Trophoblast cell (in vitro differentiated cells and primary cell): ENCODE results near the gene OR1M1.

ENCODE experiments used
- DNase-seq, 2 donors: peaks; one replicate each; pipeline ENCODE4 v3.0.0-alpha.2; 2016
- H2AFZ ChIP-seq: 2 replicates; pipeline ENCODE4 v1.6.1; 2013; ENCODE audit warnings: low read length, moderate library complexity, mild to moderate bottlenecking; ENCODE audit not compliant: insufficient read depth, poor library complexity
- H2AK5ac ChIP-seq: 2 replicates; pipeline ENCODE4 v1.6.1; 2013; ENCODE audit warnings: mild to moderate bottlenecking, low read length
- H2BK120ac ChIP-seq: 2 replicates; pipeline ENCODE4 v1.6.1; 2013; ENCODE audit warnings: low read length, mild to moderate bottlenecking, moderate library complexity; ENCODE audit not compliant: insufficient read depth, poor library complexity
- H2BK12ac ChIP-seq: 2 replicates; pipeline ENCODE4 v1.6.1; 2013; ENCODE audit warnings: mild to moderate bottlenecking, low read length, moderate library complexity
- H2BK5ac ChIP-seq: 2 replicates; pipeline ENCODE4 v1.6.1; 2013; ENCODE audit warnings: low read length, low read depth, moderate library complexity, mild to moderate bottlenecking; ENCODE audit not compliant: poor library complexity
- H3K14ac ChIP-seq: 2 replicates; pipeline ENCODE4 v1.6.1; 2013; ENCODE audit warnings: mild to moderate bottlenecking, low read length
- H3K18ac ChIP-seq: 2 replicates; pipeline ENCODE4 v1.6.1; 2013; ENCODE audit warnings: mild to moderate bottlenecking, low read length
- H3K23ac ChIP-seq: 2 replicates; pipeline ENCODE4 v1.6.1; 2013; ENCODE audit warnings: low read length
- H3K27ac ChIP-seq: 2 replicates; pipeline ENCODE4 v1.5.1; 2013; ENCODE audit warnings: low read depth, mild to moderate bottlenecking, inconsistent platforms, low read length, moderate library complexity
- H3K27me3 ChIP-seq: 2 replicates; pipeline ENCODE4 v1.6.1; 2013; ENCODE audit warnings: inconsistent platforms, mild to moderate bottlenecking, low read length, moderate library complexity; ENCODE audit not compliant: insufficient read depth
- H3K36me3 ChIP-seq, 2 experiments: 1 replicate in 1 of 2; 2 replicates in 1 of 2; pipeline ENCODE4 v1.6.1; 2013; ENCODE audit warnings: low read length in 2 of 2, mild to moderate bottlenecking in 2 of 2, moderate library complexity in 1 of 2; ENCODE audit not compliant: insufficient read depth in 2 of 2, control insufficient read depth in 1 of 2
- H3K4ac ChIP-seq: 2 replicates; pipeline ENCODE4 v1.6.1; 2013; ENCODE audit warnings: low read depth, mild to moderate bottlenecking, low read length, moderate library complexity
- H3K4me1 ChIP-seq, 2 experiments: 1 replicate in 1 of 2; 2 replicates in 1 of 2; pipeline ENCODE4 v1.6.1; 2013; ENCODE audit warnings: low read length in 2 of 2, mild to moderate bottlenecking in 2 of 2, moderate library complexity in 1 of 2; ENCODE audit not compliant: insufficient read depth in 2 of 2, control insufficient read depth in 1 of 2
- H3K4me2 ChIP-seq: 2 replicates; pipeline ENCODE4 v1.6.1; 2013; ENCODE audit warnings: inconsistent platforms, mild to moderate bottlenecking, low read length, moderate library complexity
- H3K4me3 ChIP-seq: 2 replicates; pipeline ENCODE4 v1.5.1; 2013; ENCODE audit warnings: mild to moderate bottlenecking, low read depth, low read length, inconsistent platforms
- H3K79me1 ChIP-seq: one replicate; pipeline ENCODE4 v1.6.1; 2013; ENCODE audit warnings: low read length
- H3K79me2 ChIP-seq: 2 replicates; pipeline ENCODE4 v1.6.1; 2013; ENCODE audit warnings: low read length, mild to moderate bottlenecking; ENCODE audit not compliant: control insufficient read depth, insufficient read depth, poor library complexity
- H3K9ac ChIP-seq: 2 replicates; pipeline ENCODE4 v1.6.1; 2013; ENCODE audit warnings: mild to moderate bottlenecking, low read length
- H3K9me3 ChIP-seq: 2 replicates; pipeline ENCODE4 v1.6.1; 2013; ENCODE audit warnings: low read depth, mild to moderate bottlenecking, control low read depth, inconsistent platforms, low read length; ENCODE audit not compliant: insufficient read depth
- H4K12ac ChIP-seq: 2 replicates; pipeline ENCODE4 v1.6.1; 2013; ENCODE audit warnings: low read depth, mild to moderate bottlenecking, low read length, moderate library complexity
- H4K8ac ChIP-seq: 2 replicates; pipeline ENCODE4 v1.6.1; 2013; ENCODE audit warnings: low read depth, mild to moderate bottlenecking, low read length, moderate library complexity
- H4K91ac ChIP-seq: one replicate; pipeline ENCODE4 v1.6.1; 2013; ENCODE audit warnings: low read depth, mild to moderate bottlenecking, low read length, moderate library complexity
- WGBS: extraction: QIAGEN DNeasy Blood & Tissue Kit; methylation state at CpG from one replicate; pipeline ENCODE4 v1.1.7; 2013; ENCODE audit warnings: missing lambda C conversion rate; ENCODE audit not compliant: insufficient read length, insufficient coverage; ENCODE audit errors: extremely low coverage; 5-methylcytosine and 5-hydroxymethylcytosine counted together

The OR1M1 gene

DNA sequence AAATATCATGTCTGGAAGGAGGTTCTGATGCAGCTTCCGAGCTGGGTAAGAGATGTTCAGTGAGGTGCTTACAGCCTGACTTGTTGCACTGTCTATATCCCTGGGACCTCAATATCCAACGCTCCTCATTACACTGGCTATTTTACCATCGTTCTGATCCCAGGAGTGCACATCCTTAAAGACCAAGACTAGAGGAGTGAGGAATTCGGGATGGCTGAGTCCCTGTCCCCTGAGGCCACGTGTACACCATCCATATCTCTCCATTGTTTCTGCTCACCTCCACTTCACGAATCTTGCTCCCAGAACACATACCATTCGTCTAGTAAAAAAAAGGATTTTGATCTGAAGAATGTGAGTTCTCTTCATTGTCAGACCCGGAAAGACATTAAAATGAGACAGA, 20.5 kb downstream of the OR1M1 start, which contains the start of gene OR7G2:
OR7G2 (minus strand) TSS at position 101 of the 400 bp plus-strand sequence. CDS start 4,232 bp downstream, outside the sequence.
- Histone ChIP-seq H2AK5ac (no peak within 1 kb of the TSS), H3K4me1 (no peaks in the 10 kb centered on the region), H3K27me3 (no peaks in the 10 kb centered on the region), H3K9ac (no peak within 1 kb of the TSS), H3K4me2 (no peak within 1 kb of the TSS), H3K79me1 (no peaks in the 10 kb centered on the region), H4K91ac (no peak within 1 kb of the TSS), H3K9me3 (peaks cover 18% of the 10 kb centered on the region), H3K4ac (no peak within 1 kb of the TSS), H2BK120ac (no peak within 1 kb of the TSS), H2BK12ac (no peak within 1 kb of the TSS), H3K27ac (no peak within 1 kb of the TSS), H4K12ac (no peak within 1 kb of the TSS), H3K4me3 (no peak within 1 kb of the TSS), H3K36me3 (no peaks in the 10 kb centered on the region), H4K8ac (no peak within 1 kb of the TSS), H2BK5ac (no peak within 1 kb of the TSS), H3K14ac (no peak within 1 kb of the TSS), H2AFZ (no peak within 1 kb of the TSS), H3K23ac (no peak within 1 kb of the TSS), H3K79me2 (no peaks in the 10 kb centered on the region), H3K18ac (no peak within 1 kb of the TSS)
- WGBS = no CpG with 5 or more reads among the region's 8 CpGs
- no peak for DNase-seq

DNA sequence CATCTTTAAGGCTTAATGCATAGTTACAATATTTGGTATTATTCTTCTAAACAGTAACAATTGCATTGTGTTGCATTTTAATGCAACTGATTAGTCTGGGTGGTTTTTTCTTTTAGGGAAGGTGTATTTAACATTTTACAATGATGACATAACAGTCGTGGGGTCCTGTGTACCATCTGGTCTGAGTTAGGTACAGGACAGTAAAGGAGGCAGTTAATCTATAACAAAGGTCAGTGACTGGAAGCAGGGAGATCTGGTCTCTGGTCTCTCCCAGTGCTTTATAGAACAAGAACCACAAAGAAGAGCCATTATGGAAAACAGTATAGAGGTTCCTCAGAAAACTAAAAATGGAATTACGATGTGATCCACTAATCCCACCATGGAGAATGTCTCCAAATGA, 23.1 kb downstream of the OR1M1 start:
- peaks cover 11% of the 10 kb centered on the region for H3K9me3 ChIP-seq
- no peak overlapping the region for H3K4me2 ChIP-seq
- H4K12ac ChIP-seq = no peak overlapping the region
- no peaks in the 10 kb centered on the region for H3K79me1 ChIP-seq
- H2AK5ac ChIP-seq = no peak overlapping the region
- no peak for DNase-seq
- H3K79me2 ChIP-seq = no peaks in the 10 kb centered on the region
- H3K4ac ChIP-seq = no peak overlapping the region
- no peak overlapping the region for H3K4me3 ChIP-seq
- no peaks in the 10 kb centered on the region for H3K27me3 ChIP-seq
- no peak overlapping the region for H3K14ac ChIP-seq
- no peak overlapping the region for H4K91ac ChIP-seq
- no peak overlapping the region for H2AFZ ChIP-seq
- no peak overlapping the region for H3K18ac ChIP-seq
- H3K9ac ChIP-seq = no peak overlapping the region
- no peaks in the 10 kb centered on the region for H3K4me1 ChIP-seq
- H3K23ac ChIP-seq = no peak overlapping the region
- H3K27ac ChIP-seq = no peak overlapping the region
- no peaks in the 10 kb centered on the region for H3K36me3 ChIP-seq
- H2BK5ac ChIP-seq = no peak overlapping the region
- no peak overlapping the region for H2BK12ac ChIP-seq
- no CpG with 5 or more reads among the region's 2 CpGs for WGBS
- no peak overlapping the region for H4K8ac ChIP-seq
- no peak overlapping the region for H2BK120ac ChIP-seq

DNA sequence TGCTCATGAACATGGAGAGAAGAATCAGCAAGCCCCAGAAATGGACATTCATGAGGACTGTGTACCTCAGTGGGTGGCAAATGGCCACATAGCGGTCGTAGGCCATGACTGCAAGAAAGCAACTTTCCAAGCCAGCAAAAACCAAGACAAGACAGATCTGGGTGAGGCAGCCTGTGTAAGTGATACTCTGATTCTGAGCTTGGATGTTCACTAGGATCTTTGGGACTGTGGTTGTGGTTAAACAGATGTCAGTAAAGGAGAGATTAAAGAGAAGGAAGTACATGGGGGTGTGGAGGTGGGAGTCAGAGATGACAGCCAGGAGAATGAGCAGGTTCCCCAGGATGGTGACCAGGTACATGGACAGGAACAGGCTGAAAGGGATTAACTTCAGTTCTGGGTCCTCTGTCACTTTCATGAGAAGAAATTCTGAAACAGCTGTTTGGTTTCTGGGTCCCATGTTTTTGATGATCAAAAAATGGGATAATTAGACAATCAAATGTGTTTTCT, 28.5 kb downstream of the OR1M1 start, which contains the start of gene OR7G1:
OR7G1 (minus strand) TSS at position 457 of the 507 bp plus-strand sequence; CDS start at position 457, 0 bp downstream.
- no peak within 1 kb of the TSS for H4K8ac ChIP-seq
- no peak within 1 kb of the TSS for H2BK12ac ChIP-seq
- H4K12ac ChIP-seq = no peak within 1 kb of the TSS
- H2AK5ac ChIP-seq = no peak within 1 kb of the TSS
- no peak within 1 kb of the TSS for H3K14ac ChIP-seq
- no peaks in the 10 kb centered on the region for H3K79me1 ChIP-seq
- no peak within 1 kb of the TSS for H3K18ac ChIP-seq
- no peak within 1 kb of the TSS for H4K91ac ChIP-seq
- no peak within 1 kb of the TSS for H3K23ac ChIP-seq
- no peak within 1 kb of the TSS for H3K4me2 ChIP-seq
- no peak within 1 kb of the TSS for H2BK120ac ChIP-seq
- H3K9ac ChIP-seq = no peak within 1 kb of the TSS
- no peaks in the 10 kb centered on the region for H3K4me1 ChIP-seq
- peaks cover 12% of the 10 kb centered on the region for H3K9me3 ChIP-seq
- DNase-seq = no peak
- no peaks in the 10 kb centered on the region for H3K79me2 ChIP-seq
- no peaks in the 10 kb centered on the region for H3K27me3 ChIP-seq
- no peak within 1 kb of the TSS for H3K4me3 ChIP-seq
- WGBS = no CpG with 5 or more reads among the region's 2 CpGs
- no peak within 1 kb of the TSS for H3K4ac ChIP-seq
- H3K36me3 ChIP-seq = no peaks in the 10 kb centered on the region
- no peak within 1 kb of the TSS for H2BK5ac ChIP-seq
- H2AFZ ChIP-seq = no peak within 1 kb of the TSS
- H3K27ac ChIP-seq = no peak within 1 kb of the TSS

- DNase-seq = no peak
- peaks cover 14% of the 10 kb centered on the region for H3K9me3 ChIP-seq
- H3K4ac ChIP-seq = no peak overlapping the region
- no peak overlapping the region for H4K12ac ChIP-seq
- H3K4me3 ChIP-seq = no peak overlapping the region
- no peaks in the 10 kb centered on the region for H3K4me1 ChIP-seq
- H3K9ac ChIP-seq = no peak overlapping the region
- no peak overlapping the region for H2BK12ac ChIP-seq
- H3K4me2 ChIP-seq = no peak overlapping the region
- no peak overlapping the region for H3K14ac ChIP-seq
- H2BK5ac ChIP-seq = no peak overlapping the region
- H3K18ac ChIP-seq = no peak overlapping the region
- H3K79me2 ChIP-seq = no peaks in the 10 kb centered on the region
- H2AFZ ChIP-seq = no peak overlapping the region
- no peak overlapping the region for H3K27ac ChIP-seq
- no peaks in the 10 kb centered on the region for H3K79me1 ChIP-seq
- H2AK5ac ChIP-seq = no peak overlapping the region
- H3K23ac ChIP-seq = no peak overlapping the region
- no peak overlapping the region for H2BK120ac ChIP-seq
- no peaks in the 10 kb centered on the region for H3K36me3 ChIP-seq
- no peak overlapping the region for H4K91ac ChIP-seq
- no peaks in the 10 kb centered on the region for H3K27me3 ChIP-seq
- no peak overlapping the region for H4K8ac ChIP-seq
- no CpG with 5 or more reads among the region's 5 CpGs for WGBS
These were observed 29.7 kb downstream of the OR1M1 start for GRCh38 chr19:9116547-9116946.
